Measurements from ENCODE around the gene FBXW2. TPM values are rescaled to one million over a fixed set of nuclear protein-coding genes. Genes with fewer than 3 reads are reported as not detected.
"Not testable (repeated sequence)": the region's sequence is repeated elsewhere in the genome, so short reads cannot be mapped to it uniquely, and the experiment has no call there.

Gene FBXW2
- total RNA-seq, 6 donors from 2014 or later: 42.2 to 149 (median 79.7) TPM

GRCh38 chr9:120755810-120756434 lies 37.3 kb downstream of the FBXW2 start:
- no peak overlapping the region for H3K4me3 ChIP-seq
- H3K4me1 ChIP-seq: peaks cover 3 to 17% (median 8%) of the 10 kb centered on the region in 4 donors
- ATAC-seq (ENCODE audit: low FRiP score in 2 of 2) (peak; percentile 69 to 82), DNase-seq (peak in 1 of 2 donors; percentile 49)
- H3K27ac ChIP-seq: peak overlapping the region in 2 of 4 donors; percentile 24 to 64
- H3K36me3 ChIP-seq: peaks cover 0 to 16% (median 2%) of the 10 kb centered on the region in 4 donors
- H3K27me3 ChIP-seq: no peaks in the 10 kb centered on the region
- no peaks in the 10 kb centered on the region for H3K9me3 ChIP-seq
- 14 to 17% methylated on average over 2 to 6 of the region's 6 CpGs for WGBS, 2 donors
- TF ChIP-seq POLR2AphosphoS5 (IDR thresholded peaks at IDR 0.05) (no peak), CTCF (IDR thresholded peaks at IDR 0.05) (peak; percentile 78 to 91 (median 89))

- ATAC-seq (ENCODE audit: low FRiP score in 2 of 2) (no peak), DNase-seq (no peak)
- Histone ChIP-seq H3K27me3 (no peaks in the 10 kb centered on the region), H3K27ac (no peak overlapping the region), H3K4me1 (peaks cover 3 to 17% (median 8%) of the 10 kb centered on the region in 4 donors), H3K4me3 (no peak overlapping the region), H3K36me3 (peaks cover 0 to 9% (median 0%) of the 10 kb centered on the region in 4 donors), H3K9me3 (no peaks in the 10 kb centered on the region)
- TF ChIP-seq CTCF (IDR thresholded peaks at IDR 0.05): no peak
- no peak for TF ChIP-seq POLR2A (IDR thresholded peaks at IDR 0.05)
- TF ChIP-seq EP300 (IDR thresholded peaks at IDR 0.05): no peak
- no peak for TF ChIP-seq POLR2AphosphoS5 (IDR thresholded peaks at IDR 0.05)
- 95 to 100% methylated on average over 2 of the region's 2 CpGs for WGBS, 2 donors
Observed at GRCh38 chr9:120755044-120755443, 38.2 kb downstream of the FBXW2 start.

DNA sequence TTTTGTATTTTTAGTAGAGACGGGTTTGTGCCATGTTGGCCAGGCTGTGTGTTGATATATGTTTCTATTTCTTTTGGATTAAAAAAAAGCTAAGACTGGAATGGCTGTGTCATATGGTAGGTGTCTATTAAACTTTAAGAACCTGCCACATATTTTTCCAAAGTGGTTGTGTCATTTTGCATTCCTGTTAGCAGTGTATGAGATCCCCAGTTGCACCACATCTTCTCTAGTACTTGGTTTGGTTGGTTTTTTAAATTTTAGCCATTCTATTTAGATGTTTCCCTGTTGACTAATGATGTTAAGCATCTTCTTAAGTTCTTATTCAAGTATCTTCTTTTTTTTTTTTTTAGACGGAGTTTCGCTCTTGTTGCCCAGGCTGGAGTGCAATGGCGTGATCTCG lies 42.8 kb downstream of the FBXW2 start:
- no peak for TF ChIP-seq EP300 (IDR thresholded peaks at IDR 0.05)
- no peak for TF ChIP-seq CTCF (IDR thresholded peaks at IDR 0.05)
- no peak for TF ChIP-seq POLR2A (IDR thresholded peaks at IDR 0.05)
- no peak overlapping the region for H3K27ac ChIP-seq
- 87 to 89% methylated on average over 5 of the region's 5 CpGs for WGBS, 2 donors
- H3K27me3 ChIP-seq: no peaks in the 10 kb centered on the region
- no peak for DNase-seq
- H3K36me3 ChIP-seq: no peaks in the 10 kb centered on the region
- H3K4me1 ChIP-seq: peaks cover 0 to under 1% (median 0%) of the 10 kb centered on the region in 4 donors
- H3K9me3 ChIP-seq: no peaks in the 10 kb centered on the region
- no peak for ATAC-seq (ENCODE audit: low FRiP score in 2 of 2)
- H3K4me3 ChIP-seq: no peak overlapping the region

GRCh38 chr9:120746366-120746765 lies 46.9 kb downstream of the FBXW2 start:
- not testable (repeated sequence) for H3K36me3 ChIP-seq; H3K4me3 ChIP-seq; H3K27ac ChIP-seq; ATAC-seq (ENCODE audit: low FRiP score in 2 of 2); H3K27me3 ChIP-seq; H3K9me3 ChIP-seq; H3K4me1 ChIP-seq
- 96 to 97% methylated on average over 14 to 26 of the region's 26 CpGs for WGBS, 2 donors
- DNase-seq: peak in 1 of 2 donors; percentile 71

DNA sequence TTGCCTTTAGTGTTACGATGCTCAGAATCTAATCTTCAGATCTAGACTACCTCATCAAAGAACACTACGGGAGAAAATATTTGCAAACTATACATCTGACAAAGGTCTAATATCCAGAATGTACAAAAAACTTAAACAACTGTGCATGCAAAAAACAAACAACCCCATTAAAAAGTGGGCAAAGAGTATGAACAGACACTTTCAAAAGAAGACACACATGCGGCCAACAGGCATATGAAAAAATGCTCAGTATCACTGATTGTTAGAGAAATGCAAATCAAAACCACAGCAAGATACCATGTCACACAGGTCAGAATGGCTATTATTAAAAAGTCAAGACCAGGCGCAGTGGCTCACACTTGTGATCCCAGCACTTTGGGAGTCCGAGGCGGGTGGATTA lies 47.9 kb downstream of the FBXW2 start:
- peaks cover 0 to 3% (median 0%) of the 10 kb centered on the region in 4 donors for H3K4me1 ChIP-seq
- H3K27me3 ChIP-seq: no peaks in the 10 kb centered on the region
- H3K36me3 ChIP-seq: no peaks in the 10 kb centered on the region
- DNase-seq: no peak
- H3K9me3 ChIP-seq: no peaks in the 10 kb centered on the region
- H3K27ac ChIP-seq: no peak overlapping the region
- WGBS, 2 donors: 84 to 94% methylated on average over 6 of the region's 6 CpGs
- H3K4me3 ChIP-seq: no peak overlapping the region
- no peak for ATAC-seq (ENCODE audit: low FRiP score in 2 of 2)
- TF ChIP-seq CTCF (IDR thresholded peaks at IDR 0.05) (no peak), EP300 (IDR thresholded peaks at IDR 0.05) (no peak)

Data from upper lobe of left lung (tissue), 6 donors.